Osteoblast (primary cell): ENCODE results near the gene ADAM19. TPM values are rescaled to one million over a fixed set of nuclear protein-coding genes. Genes with fewer than 3 reads are reported as not detected.

Experiments
- DNase-seq: peaks from one replicate; pipeline ENCODE4 v3.0.0; 2011; ENCODE audit warnings: low spot score, mixed read lengths; ENCODE audit not compliant: insufficient read length; ENCODE audit errors: missing footprints
- H2AFZ ChIP-seq: 2 replicates; pipeline ENCODE4 v1.6.0; 2011; ENCODE audit warnings: mild to moderate bottlenecking, low read length
- H3K27ac ChIP-seq: 2 replicates; pipeline ENCODE4 v1.5.1; 2011; ENCODE audit warnings: mild to moderate bottlenecking, low read depth, low read length, moderate library complexity
- H3K27me3 ChIP-seq: 2 replicates; pipeline ENCODE4 v1.6.0; 2012; ENCODE audit warnings: mild to moderate bottlenecking, control low read depth, inconsistent platforms, low read length, moderate library complexity; ENCODE audit not compliant: insufficient read depth
- H3K36me3 ChIP-seq: 2 replicates; pipeline ENCODE4 v1.5.1; 2011; ENCODE audit warnings: mild to moderate bottlenecking, low read length, control low read depth, moderate library complexity; ENCODE audit not compliant: insufficient read depth
- H3K4me1 ChIP-seq: 2 replicates; pipeline ENCODE4 v1.5.1; 2011; ENCODE audit warnings: mild to moderate bottlenecking, low read length, control low read depth, moderate library complexity; ENCODE audit not compliant: insufficient read depth
- H3K4me2 ChIP-seq: 2 replicates; pipeline ENCODE4 v1.6.0; 2011; ENCODE audit warnings: mild to moderate bottlenecking, low read length; ENCODE audit not compliant: insufficient read depth
- H3K4me3 ChIP-seq: fragments of 200-600 bp; sonication (generic); 3 replicates; pipeline ENCODE4 v1.5.1; 2012; ENCODE audit warnings: mild to moderate bottlenecking, low read length, inconsistent platforms; ENCODE audit not compliant: insufficient read depth
- H3K79me2 ChIP-seq: 2 replicates; pipeline ENCODE4 v1.6.0; 2012; ENCODE audit warnings: mild to moderate bottlenecking, low read length, control low read depth, inconsistent platforms; ENCODE audit not compliant: insufficient read depth
- H3K9me3 ChIP-seq: 2 replicates; pipeline ENCODE4 v1.5.1; 2011; ENCODE audit warnings: low read depth, low read length, control low read depth
- H4K20me1 ChIP-seq: 2 replicates; pipeline ENCODE4 v1.6.0; 2012; ENCODE audit warnings: mild to moderate bottlenecking, low read length, control low read depth; ENCODE audit not compliant: insufficient read depth
- CTCF ChIP-seq: IDR thresholded peaks from 2 replicates; pipeline ENCODE4 v1.5.1; 2011; ENCODE audit warnings: mild to moderate bottlenecking, low read depth, low read length, moderate library complexity; ENCODE audit errors: extremely low read depth
- total RNA-seq: library from RNA; depleted of rRNA; stranded (reverse); fragments of >200 nt; gene quantifications from 2 replicates; pipeline ENCODE4 v1.2.3, GENCODE V29; 2012

Gene ADAM19
- total RNA-seq, 1 donor: 14.5 TPM

- no peaks in the 10 kb centered on the region for H3K9me3 ChIP-seq
- H3K36me3 ChIP-seq: peaks cover 25% of the 10 kb centered on the region
- H3K4me2 ChIP-seq: no peak overlapping the region
- no peaks in the 10 kb centered on the region for H3K27me3 ChIP-seq
- H3K4me3 ChIP-seq: no peak overlapping the region
- H3K79me2 ChIP-seq: no peaks in the 10 kb centered on the region
- H3K4me1 ChIP-seq: no peaks in the 10 kb centered on the region
- no peak overlapping the region for H2AFZ ChIP-seq
- no peak for DNase-seq
- no peak for TF ChIP-seq CTCF
- no peaks in the 10 kb centered on the region for H4K20me1 ChIP-seq
- no peak overlapping the region for H3K27ac ChIP-seq
Observed at GRCh38 chr5:157502143-157502647, 73.4 kb downstream of the ADAM19 start.

GRCh38 chr5:157497875-157498611 lies 77.5 kb downstream of the ADAM19 start:
- Histone ChIP-seq H3K4me3 (no peak overlapping the region), H3K27ac (no peak overlapping the region), H3K9me3 (no peaks in the 10 kb centered on the region), H3K79me2 (no peaks in the 10 kb centered on the region), H3K36me3 (peaks cover 12% of the 10 kb centered on the region), H2AFZ (no peak overlapping the region), H3K27me3 (no peaks in the 10 kb centered on the region), H4K20me1 (no peaks in the 10 kb centered on the region), H3K4me2 (no peak overlapping the region), H3K4me1 (no peaks in the 10 kb centered on the region)
- no peak for TF ChIP-seq CTCF
- no peak for DNase-seq

- H3K36me3 ChIP-seq: peaks cover 17% of the 10 kb centered on the region
- no peak overlapping the region for H2AFZ ChIP-seq
- H3K9me3 ChIP-seq: no peaks in the 10 kb centered on the region
- no peak overlapping the region for H3K4me3 ChIP-seq
- no peaks in the 10 kb centered on the region for H4K20me1 ChIP-seq
- no peaks in the 10 kb centered on the region for H3K79me2 ChIP-seq
- no peaks in the 10 kb centered on the region for H3K4me1 ChIP-seq
- TF ChIP-seq CTCF: no peak
- H3K27ac ChIP-seq: no peak overlapping the region
- no peak overlapping the region for H3K4me2 ChIP-seq
- H3K27me3 ChIP-seq: no peaks in the 10 kb centered on the region
- no peak for DNase-seq
Observed at GRCh38 chr5:157496864-157497263, 78.7 kb downstream of the ADAM19 start.

- DNase-seq: no peak
- H3K4me1 ChIP-seq: no peaks in the 10 kb centered on the region
- no peak overlapping the region for H3K4me3 ChIP-seq
- H3K27me3 ChIP-seq: no peaks in the 10 kb centered on the region
- no peak overlapping the region for H2AFZ ChIP-seq
- no peaks in the 10 kb centered on the region for H3K79me2 ChIP-seq
- H4K20me1 ChIP-seq: no peaks in the 10 kb centered on the region
- no peaks in the 10 kb centered on the region for H3K9me3 ChIP-seq
- TF ChIP-seq CTCF: no peak
- H3K27ac ChIP-seq: no peak overlapping the region
- H3K36me3 ChIP-seq: peaks cover 18% of the 10 kb centered on the region
- no peak overlapping the region for H3K4me2 ChIP-seq
Observed at GRCh38 chr5:157494178-157494832, 81.3 kb downstream of the ADAM19 start.
